Lung (tissue), 12 donors: ENCODE measurements around the gene CD248. TPM values are rescaled to one million over a fixed set of nuclear protein-coding genes. Genes with fewer than 3 reads are reported as not detected.

Source experiments
- ATAC-seq: fragments of 200-7000 bp; cut with Tn5 transposase; one replicate; pipeline ENCODE4 v1.9.1; 2020; ENCODE audit warnings: moderate number of reproducible peaks; ENCODE audit not compliant: insufficient read depth, low FRiP score
- DNase-seq, 3 donors: peaks; one replicate each; pipeline ENCODE4 v3.0.0-alpha.2; 2013 to 2017
- H3K27ac ChIP-seq, 2 donors: one replicate each; pipeline ENCODE4 v1.5.1; 2013; ENCODE audit warnings: mild to moderate bottlenecking in 2 of 2, moderate library complexity in 2 of 2, control low read depth in 1 of 2, inconsistent platforms in 1 of 2, low read depth in 1 of 2, low read length in 1 of 2
- H3K27me3 ChIP-seq, 3 donors: one replicate each; pipeline ENCODE4 v1.5.1; 2013; ENCODE audit warnings: low read length in 2 of 3; ENCODE audit not compliant: control insufficient read depth in 3 of 3, insufficient read depth in 3 of 3
- H3K36me3 ChIP-seq, 4 donors: one replicate each; pipeline ENCODE4 v1.5.1; 2013; ENCODE audit warnings: low read length in 4 of 4, mild to moderate bottlenecking in 1 of 4, moderate library complexity in 1 of 4; ENCODE audit not compliant: control insufficient read depth in 4 of 4, insufficient read depth in 4 of 4
- H3K4me1 ChIP-seq, 5 donors: one replicate each; pipeline ENCODE4 v1.5.1; 2013; ENCODE audit warnings: low read length in 5 of 5, mild to moderate bottlenecking in 2 of 5, moderate library complexity in 1 of 5; ENCODE audit not compliant: control insufficient read depth in 5 of 5, insufficient read depth in 5 of 5
- H3K4me3 ChIP-seq: one replicate; pipeline ENCODE4 v1.5.1; 2013; ENCODE audit warnings: mild to moderate bottlenecking, control low read depth, moderate library complexity
- H3K9ac ChIP-seq, 2 donors: one replicate each; pipeline ENCODE4 v1.5.1; 2013; ENCODE audit warnings: low read length in 2 of 2, control low read depth in 1 of 2; ENCODE audit not compliant: insufficient read depth in 1 of 2
- H3K9me3 ChIP-seq, 4 donors: one replicate each; pipeline ENCODE4 v1.5.1; 2013; ENCODE audit warnings: low read length in 3 of 4, mild to moderate bottlenecking in 1 of 4, moderate library complexity in 1 of 4; ENCODE audit not compliant: control insufficient read depth in 4 of 4, insufficient read depth in 3 of 4
- CTCF ChIP-seq: IDR thresholded peaks from 2 replicates; pipeline ENCODE4 v1.5.1; 2012; ENCODE audit warnings: mild to moderate bottlenecking; ENCODE audit errors: control extremely low read depth, extremely low read depth
- WGBS, 2 donors: extraction: QIAGEN DNeasy Blood & Tissue Kit; methylation state at CpG; one replicate each; pipeline ENCODE4 v1.1.7; 2013; 5-methylcytosine and 5-hydroxymethylcytosine counted together
- polyA plus RNA-seq, 2 donors: library from polyadenylated mRNA; stranded (reverse); fragments of 200-250 nt; gene quantifications; one replicate each; pipeline ENCODE4 v1.2.1, GENCODE V29; 2013
- total RNA-seq, 2 donors: library from RNA; depleted of rRNA in 1 of 2; stranded (reverse); fragments of >200 nt in 1 of 2; gene quantifications; one replicate each; pipeline ENCODE4 v1.2.1, GENCODE V29; 2014 to 2021
- donor health status: control.
- donor health status: control.
- donor health status: Bipolar disorder and iron deficiency.
- donor health status: healthy.
- donor health status: DM: yes; HTN: yes; CAD: no.

CD248 gene
- total and polyA plus RNA-seq, 4 donors: 9.2 to 53.5 (median 23.0) TPM

GRCh38 chr11:66328302-66329144 lies 11.7 kb upstream of the CD248 start:
- peak; percentile 86 to 89 (median 87) for DNase-seq
- Histone ChIP-seq H3K9ac (peak overlapping the region in 1 of 2 donors; percentile 20), H3K4me3 (no peak overlapping the region), H3K9me3 (peaks cover 0 to 1% (median 0%) of the 10 kb centered on the region in 4 donors), H3K4me1 (peaks cover 2 to 48% (median 22%) of the 10 kb centered on the region in 5 donors), H3K36me3 (peaks cover 0 to 13% (median 0%) of the 10 kb centered on the region in 4 donors), H3K27ac (peak overlapping the region in 1 of 2 donors; percentile 18), H3K27me3 (no peaks in the 10 kb centered on the region)
- peak; percentile 80 for ATAC-seq
- TF ChIP-seq CTCF: peak; percentile 92
- 9 to 12% methylated on average over 19 of the region's 19 CpGs for WGBS, 2 donors

GRCh38 chr11:66328031-66328301 lies 11.1 kb upstream of the CD248 start:
- WGBS, 2 donors: 63 to 79% methylated on average over 3 of the region's 3 CpGs
- Histone ChIP-seq H3K27ac (peak overlapping the region in 1 of 2 donors; percentile 18), H3K27me3 (no peaks in the 10 kb centered on the region), H3K9ac (no peak overlapping the region), H3K9me3 (peaks cover 0 to 1% (median 0%) of the 10 kb centered on the region in 4 donors), H3K4me3 (no peak overlapping the region), H3K36me3 (peaks cover 0 to 11% (median 0%) of the 10 kb centered on the region in 4 donors), H3K4me1 (peaks cover 2 to 48% (median 22%) of the 10 kb centered on the region in 5 donors)
- DNase-seq (no peak), ATAC-seq (no peak)
- no peak for TF ChIP-seq CTCF

DNA sequence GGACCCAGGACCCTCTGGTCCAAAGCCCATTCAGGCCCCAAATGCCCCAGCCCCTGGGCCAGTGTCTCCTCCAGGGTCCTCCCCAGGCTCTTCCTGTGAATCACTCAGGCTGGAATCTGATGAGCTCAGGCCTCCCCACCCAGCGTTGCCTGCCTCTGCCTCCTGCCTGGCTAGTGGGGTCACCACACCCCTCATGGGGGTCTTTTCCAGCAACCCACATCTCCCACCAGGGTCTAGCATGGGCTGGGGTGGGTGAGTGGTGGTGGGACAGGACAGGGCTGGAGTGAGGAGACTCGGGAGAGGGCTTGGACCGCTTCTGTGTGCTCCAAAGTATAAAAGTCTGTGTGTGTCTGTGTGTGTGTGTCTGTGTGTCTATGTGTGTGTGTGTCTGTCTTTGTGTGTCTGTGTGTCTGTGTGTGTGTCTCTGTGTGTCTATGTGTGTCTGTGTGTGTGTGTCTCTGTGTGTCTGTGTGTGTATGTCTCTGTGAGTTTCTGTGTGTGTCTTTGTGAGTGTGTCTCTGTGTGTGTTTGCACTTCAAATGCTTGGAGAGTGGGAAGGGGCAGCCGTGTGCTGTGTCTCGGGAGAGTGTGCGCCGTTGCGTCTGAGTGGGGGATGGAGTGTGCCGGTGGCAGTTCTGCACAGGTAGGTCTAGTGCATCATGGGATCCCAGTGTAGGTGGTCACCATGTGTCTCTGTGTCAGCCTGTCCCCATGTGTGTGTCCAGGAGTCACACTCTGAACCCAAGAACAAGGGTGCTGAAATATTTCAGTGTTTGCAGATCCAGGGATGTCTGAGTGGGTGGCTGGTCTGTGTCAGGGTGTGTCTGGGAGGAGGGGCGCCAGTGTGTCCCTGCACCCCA lies 10.6 kb upstream of the CD248 start:
- peaks cover 0 to 1% (median 0%) of the 10 kb centered on the region in 4 donors for H3K9me3 ChIP-seq
- H3K27ac ChIP-seq: peak overlapping the region in 1 of 2 donors; percentile 20
- H3K36me3 ChIP-seq: peaks cover 0 to 7% (median 0%) of the 10 kb centered on the region in 4 donors
- DNase-seq (peak in 1 of 3 donors; percentile 41), ATAC-seq (no peak)
- WGBS, 2 donors: 78 to 93% methylated on average over 10 of the region's 10 CpGs
- H3K4me1 ChIP-seq: peaks cover 2 to 48% (median 22%) of the 10 kb centered on the region in 5 donors
- no peak overlapping the region for H3K9ac ChIP-seq
- TF ChIP-seq CTCF: no peak
- no peak overlapping the region for H3K4me3 ChIP-seq
- no peaks in the 10 kb centered on the region for H3K27me3 ChIP-seq
